Endothelial cell of umbilical vein (primary cell): ENCODE data around the gene ZNF597. TPM values are rescaled to one million over a fixed set of nuclear protein-coding genes. Genes with fewer than 3 reads are reported as not detected.
"Not testable (repeated sequence)": the region's sequence is repeated elsewhere in the genome, so short reads cannot be mapped to it uniquely, and the experiment has no call there.

ENCODE experiments used
- BruUV-seq: library from RNA; stranded (reverse); fragments of 400-500 nt; replicated peaks from 2 replicates; lab custom pipeline; 2021; lab: Mats Ljungman, UMichigan
- CTCF ChIA-PET: fragments of 300-600, 350-600 bp; sonication (Branson Sonifier 250); formaldehyde crosslinking; loops from one replicate; lab custom pipeline; 2021; ENCODE audit warnings: antibody characterized with exemption, inconsistent platforms; lab: Charles Lee
- POLR2A ChIA-PET: fragments of 300-600, 350-600 bp; sonication (Branson Sonifier 250); formaldehyde crosslinking; loops from one replicate; lab custom pipeline; 2021; ENCODE audit warnings: antibody characterized with exemption, inconsistent platforms; lab: Charles Lee
- DNase-seq: peaks from one replicate; pipeline ENCODE4 v3.0.0-alpha.2; 2011; ENCODE audit warnings: low read depth, low spot score
- FAIRE-seq: peaks from 2 replicates; lab custom pipeline; 2011; peaks lifted over from hg19 to GRCh38; lab: Jason Lieb, UNC
- H2AFZ ChIP-seq: 2 replicates; pipeline ENCODE4 v1.6.0; 2012; ENCODE audit warnings: low read depth, low read length, control low read depth, inconsistent platforms
- H3K27ac ChIP-seq: 2 replicates; pipeline ENCODE4 v1.5.1; 2011; ENCODE audit warnings: low read depth, mild to moderate bottlenecking, control low read depth, low read length, moderate library complexity; ENCODE audit not compliant: insufficient read depth
- H3K27me3 ChIP-seq, 2 experiments: 2 replicates each; pipeline versions ENCODE4 v1.6.0 to v1.6.1; 2011; ENCODE audit warnings: low read length in 2 of 2, mixed read lengths in 1 of 2; ENCODE audit not compliant: control insufficient read depth in 2 of 2, insufficient read depth in 2 of 2
- H3K36me3 ChIP-seq, 2 experiments: 2 replicates in 1 of 2; 3 replicates in 1 of 2; pipeline ENCODE4 v1.5.1; 2011; ENCODE audit warnings: low read length in 2 of 2, mild to moderate bottlenecking in 1 of 2, moderate library complexity in 1 of 2; ENCODE audit not compliant: control insufficient read depth in 2 of 2, insufficient read depth in 2 of 2; ENCODE audit errors: extremely low read depth in 1 of 2
- H3K4me1 ChIP-seq: 3 replicates; pipeline ENCODE4 v1.5.1; 2011; ENCODE audit warnings: mild to moderate bottlenecking, low read length; ENCODE audit not compliant: control insufficient read depth, insufficient read depth; ENCODE audit errors: extremely low read depth
- H3K4me2 ChIP-seq: 2 replicates; pipeline ENCODE4 v1.6.1; 2011; ENCODE audit warnings: low read length, control low read depth, mixed read lengths; ENCODE audit not compliant: insufficient read depth
- H3K4me3 ChIP-seq, 3 experiments: fragments of 200-600 bp in 1 of 3; sonication (generic), shearing (Covaris generic) in 1 of 3; replicated peaks in 1 of 3; 2 replicates each; pipeline ENCODE4 v1.5.1; 2011 to 2016; ENCODE audit warnings: control low read depth in 3 of 3, low read length in 3 of 3, mild to moderate bottlenecking in 2 of 3, inconsistent platforms in 1 of 3, low read depth in 1 of 3, moderate library complexity in 1 of 3; ENCODE audit not compliant: insufficient read depth in 1 of 3
- H3K79me2 ChIP-seq: 2 replicates; pipeline ENCODE4 v1.6.0; 2012; ENCODE audit warnings: low read length, inconsistent platforms; ENCODE audit not compliant: control insufficient read depth, insufficient read depth
- H3K9ac ChIP-seq: replicated peaks from 2 replicates; pipeline ENCODE3; 2011; ENCODE audit warnings: low read length, control low read depth; ENCODE audit not compliant: insufficient read depth; ENCODE audit errors: extremely low read depth
- H3K9me1 ChIP-seq: replicated peaks from 3 replicates; pipeline ENCODE4 v1.6.0; 2011; ENCODE audit warnings: mild to moderate bottlenecking, low read length; ENCODE audit not compliant: control insufficient read depth, insufficient read depth; ENCODE audit errors: extremely low read depth
- H3K9me3 ChIP-seq: replicated peaks from 2 replicates; pipeline ENCODE4 v1.5.1; 2012; ENCODE audit warnings: low read length, inconsistent platforms; ENCODE audit not compliant: control insufficient read depth, insufficient read depth
- H4K20me1 ChIP-seq: replicated peaks from 2 replicates; pipeline ENCODE3; 2011; ENCODE audit warnings: mild to moderate bottlenecking, low read length; ENCODE audit not compliant: control insufficient read depth, insufficient read depth; ENCODE audit errors: extremely low read depth
- EZH2 ChIP-seq: IDR thresholded peaks from 2 replicates; pipeline ENCODE4 v1.6.1; 2012; ENCODE audit warnings: borderline replicate concordance, low read depth, mild to moderate bottlenecking, moderate library complexity, low read length, inconsistent platforms; ENCODE audit not compliant: severe bottlenecking
- FOS ChIP-seq: IDR thresholded peaks from 2 replicates; pipeline ENCODE4 v1.6.1; 2011; ENCODE audit warnings: mild to moderate bottlenecking, low read length, moderate library complexity, borderline replicate concordance; ENCODE audit not compliant: insufficient read depth
- GATA2 ChIP-seq: IDR thresholded peaks from 2 replicates; pipeline ENCODE4 v1.7.0; 2011; ENCODE audit warnings: low read depth, mild to moderate bottlenecking, moderate library complexity, mixed read lengths, low read length; ENCODE audit not compliant: insufficient read length, insufficient read depth
- JUN ChIP-seq: IDR thresholded peaks from 2 replicates; pipeline ENCODE4 v1.6.1; 2011; ENCODE audit warnings: borderline replicate concordance, low read depth; ENCODE audit not compliant: insufficient read length, insufficient read depth
- MAX ChIP-seq: IDR thresholded peaks from 2 replicates; pipeline ENCODE4 v1.6.1; 2011; ENCODE audit not compliant: insufficient read depth, insufficient read length
- MYC ChIP-seq: IDR thresholded peaks from one replicate; pipeline ENCODE4 v1.6.1; 2011; ENCODE audit warnings: mild to moderate bottlenecking, low read depth, low read length
- POLR2A ChIP-seq: IDR thresholded peaks from 2 replicates; pipeline ENCODE4 v1.6.1; 2012; ENCODE audit warnings: low read depth, mild to moderate bottlenecking, control low read depth, low read length
- POLR2AphosphoS5 ChIP-seq: IDR thresholded peaks from 2 replicates; pipeline ENCODE4 v1.6.1; 2012; ENCODE audit warnings: low read depth, mild to moderate bottlenecking, control low read depth, low read length, moderate library complexity; ENCODE audit not compliant: insufficient read depth
- dilution Hi-C: fragments of 300-500 bp; cut with MboI; formaldehyde crosslinking; loops from one replicate; pipeline ENCODE4 v1.15.0; 2019; ENCODE audit warnings: low sequenced_read_pairs; ENCODE audit not compliant: extremely low pct_ligation_motif_present
- intact Hi-C: fragments of 100-400 bp; cut with micrococcal nuclease; formaldehyde crosslinking; loops from one replicate; pipeline ENCODE4 v1.10.0; 2022
- polyA plus RNA-seq, 4 experiments: library from polyadenylated mRNA; depleted of rRNA in 3 of 4; stranded (reverse) in 3 of 4; unstranded in 1 of 4; fragments of >200 nt; gene quantifications; 2 replicates each; pipeline versions ENCODE4 v1.2.1 to v1.2.3, GENCODE V29; 2011 to 2012; ENCODE audit warnings: missing spikeins in 1 of 4
- total RNA-seq: library from RNA; stranded (reverse); gene quantifications from 2 replicates; pipeline ENCODE4 v1.2.3, GENCODE V29; 2021
- TF ChIP-seq, protein P1 (sequence below), 2 donors: IDR thresholded peaks; 1 replicate in 1 of 2; 2 replicates in 1 of 2; pipeline ENCODE4 v1.5.1; 2011; ENCODE audit warnings: low read length in 2 of 2, mild to moderate bottlenecking in 2 of 2, moderate library complexity in 2 of 2, control low read depth in 1 of 2, inconsistent platforms in 1 of 2, low read depth in 1 of 2; ENCODE audit not compliant: insufficient read depth in 1 of 2; ENCODE audit errors: extremely low read depth in 1 of 2

The ZNF597 gene
- total and polyA plus RNA-seq, 2 donors (not counting 3 experiments of a cell fraction or from before 2014, with no cell fraction given), result 0.75 to 1.4 TPM

DNA sequence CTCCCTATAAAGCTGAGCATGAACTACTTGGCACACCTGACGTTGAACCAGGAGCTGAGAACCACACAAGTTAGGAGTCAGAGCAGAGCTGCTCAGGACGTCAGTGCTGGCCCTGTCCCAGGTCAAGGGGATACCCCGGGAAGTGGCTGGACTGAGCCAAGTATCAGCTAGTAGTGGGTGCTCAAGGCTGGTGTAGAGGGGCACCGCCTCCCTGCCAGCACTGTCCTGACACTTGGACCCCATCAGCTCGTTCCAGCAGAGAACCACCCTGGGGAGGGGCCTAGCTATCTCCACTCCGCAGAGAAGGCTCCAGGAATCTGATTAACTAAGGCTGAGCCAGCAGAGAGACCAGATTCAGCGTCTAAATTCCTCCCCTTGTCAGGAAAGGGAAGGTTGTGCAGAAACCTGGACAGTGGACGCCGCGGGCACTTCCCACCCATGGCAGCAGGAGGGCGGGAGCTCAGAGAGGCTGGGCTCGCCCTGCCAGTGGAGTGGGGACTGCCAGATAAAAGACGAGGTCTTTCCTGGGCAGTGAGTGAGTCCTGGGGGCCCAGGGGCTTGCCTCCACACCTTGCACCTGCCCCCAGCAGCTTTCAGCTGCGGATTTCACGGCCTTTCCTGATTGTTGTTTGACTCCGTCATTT lies 31.0 kb upstream of the ZNF597 start:
- no peak overlapping the region for H3K4me2 ChIP-seq
- intact Hi-C loops (no loop called here), dilution Hi-C loops (no loop called here)
- H3K9me1 ChIP-seq, result no peaks in the 10 kb centered on the region
- ChIA-PET POLR2A (no interaction called here), CTCF (interaction anchor here (1.4 kb wide), 1 partner anchor 208 kb away, joined by 3 read pairs; no protein-coding TSS in a partner anchor)
- H3K9ac ChIP-seq, result no peak overlapping the region
- no peaks in the 10 kb centered on the region for H4K20me1 ChIP-seq
- H3K4me1 ChIP-seq, result no peaks in the 10 kb centered on the region
- DNase-seq (no peak), FAIRE-seq (no peak)
- peaks cover 61% of the 10 kb centered on the region for H3K79me2 ChIP-seq
- no peaks in the 10 kb centered on the region for H3K27me3 ChIP-seq
- H2AFZ ChIP-seq, result no peak overlapping the region
- peaks cover 0 to 9% of the 10 kb centered on the region in 2 experiments for H3K36me3 ChIP-seq
- no TSS peak for BruUV-seq
- H3K4me3 ChIP-seq, result no peak overlapping the region
- no peak overlapping the region for H3K27ac ChIP-seq
- H3K9me3 ChIP-seq, result no peaks in the 10 kb centered on the region
- TF ChIP-seq MAX (no peak), FOS (no peak), EZH2 (no peak), POLR2A (no peak), GATA2 (no peak), MYC (no peak), JUN (no peak), POLR2AphosphoS5 (no peak)
- TF ChIP-seq, protein P1, sequence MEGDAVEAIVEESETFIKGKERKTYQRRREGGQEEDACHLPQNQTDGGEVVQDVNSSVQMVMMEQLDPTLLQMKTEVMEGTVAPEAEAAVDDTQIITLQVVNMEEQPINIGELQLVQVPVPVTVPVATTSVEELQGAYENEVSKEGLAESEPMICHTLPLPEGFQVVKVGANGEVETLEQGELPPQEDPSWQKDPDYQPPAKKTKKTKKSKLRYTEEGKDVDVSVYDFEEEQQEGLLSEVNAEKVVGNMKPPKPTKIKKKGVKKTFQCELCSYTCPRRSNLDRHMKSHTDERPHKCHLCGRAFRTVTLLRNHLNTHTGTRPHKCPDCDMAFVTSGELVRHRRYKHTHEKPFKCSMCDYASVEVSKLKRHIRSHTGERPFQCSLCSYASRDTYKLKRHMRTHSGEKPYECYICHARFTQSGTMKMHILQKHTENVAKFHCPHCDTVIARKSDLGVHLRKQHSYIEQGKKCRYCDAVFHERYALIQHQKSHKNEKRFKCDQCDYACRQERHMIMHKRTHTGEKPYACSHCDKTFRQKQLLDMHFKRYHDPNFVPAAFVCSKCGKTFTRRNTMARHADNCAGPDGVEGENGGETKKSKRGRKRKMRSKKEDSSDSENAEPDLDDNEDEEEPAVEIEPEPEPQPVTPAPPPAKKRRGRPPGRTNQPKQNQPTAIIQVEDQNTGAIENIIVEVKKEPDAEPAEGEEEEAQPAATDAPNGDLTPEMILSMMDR (IDR thresholded peaks at IDR 0.05; ENCODE audit: extremely low read depth in 1 of 2, insufficient read depth in 1 of 2, low read depth in 1 of 2, low read length in 2 of 2), result no peak

- FAIRE-seq, H3K4me3 ChIP-seq, dilution Hi-C loops, POLR2A ChIA-PET, H3K27me3 ChIP-seq, H3K36me3 ChIP-seq, H4K20me1 ChIP-seq, H3K4me2 ChIP-seq, H3K9me1 ChIP-seq, H3K9me3 ChIP-seq, BruUV-seq, H2AFZ ChIP-seq, H3K4me1 ChIP-seq, DNase-seq, H3K9ac ChIP-seq, intact Hi-C loops, H3K27ac ChIP-seq: not testable (repeated sequence)
- CTCF ChIA-PET, result interaction anchor here (1.4 kb wide), 1 partner anchor 207 kb away, joined by 3 read pairs; no protein-coding TSS in a partner anchor
- peaks cover 66% of the 10 kb centered on the region for H3K79me2 ChIP-seq
Observed at GRCh38 chr16:3473596-3473943, 30.3 kb upstream of the ZNF597 start.
